ENCODE measurements around the gene PRKAG2.

PRKAG2 gene

DNA sequence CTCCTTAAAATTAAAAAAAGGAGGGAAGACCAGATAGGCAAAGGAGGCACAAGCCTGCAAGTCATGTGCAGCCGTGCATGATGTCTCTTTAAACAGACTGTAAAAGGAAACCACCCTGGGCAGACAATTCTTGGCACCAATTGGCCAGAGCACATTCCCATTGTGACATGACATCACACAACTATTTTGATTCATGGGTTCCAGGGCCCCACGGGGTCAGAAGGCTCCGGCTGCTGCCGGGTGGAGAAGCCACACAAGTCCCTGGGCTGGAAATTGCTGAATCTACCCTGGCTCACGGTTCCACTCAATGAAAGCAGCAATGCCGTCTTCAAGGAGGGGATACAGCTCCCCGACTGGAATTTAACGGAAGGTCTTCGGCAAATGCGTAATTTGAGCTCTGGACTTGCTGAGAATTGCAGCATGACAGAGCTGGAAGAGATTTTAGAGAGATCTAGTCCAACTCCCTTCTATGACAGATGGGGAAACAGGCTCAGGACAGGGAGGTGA is 140.5 kb downstream of the PRKAG2 start:
- DNase-seq, result peak; percentile 100
- in situ Hi-C loops (cut with HindIII; ENCODE audit: low pct_ligation_motif_present, low pct_unique_long_range_greater_than_20kb, low sequenced_read_pairs), result no loop called here

GRCh38 chr7:151735851-151736402 is 141.0 kb downstream of the PRKAG2 start:
- DNase-seq, result no peak
- in situ Hi-C loops (cut with HindIII; ENCODE audit: low pct_ligation_motif_present, low pct_unique_long_range_greater_than_20kb, low sequenced_read_pairs), result no loop called here

DNA sequence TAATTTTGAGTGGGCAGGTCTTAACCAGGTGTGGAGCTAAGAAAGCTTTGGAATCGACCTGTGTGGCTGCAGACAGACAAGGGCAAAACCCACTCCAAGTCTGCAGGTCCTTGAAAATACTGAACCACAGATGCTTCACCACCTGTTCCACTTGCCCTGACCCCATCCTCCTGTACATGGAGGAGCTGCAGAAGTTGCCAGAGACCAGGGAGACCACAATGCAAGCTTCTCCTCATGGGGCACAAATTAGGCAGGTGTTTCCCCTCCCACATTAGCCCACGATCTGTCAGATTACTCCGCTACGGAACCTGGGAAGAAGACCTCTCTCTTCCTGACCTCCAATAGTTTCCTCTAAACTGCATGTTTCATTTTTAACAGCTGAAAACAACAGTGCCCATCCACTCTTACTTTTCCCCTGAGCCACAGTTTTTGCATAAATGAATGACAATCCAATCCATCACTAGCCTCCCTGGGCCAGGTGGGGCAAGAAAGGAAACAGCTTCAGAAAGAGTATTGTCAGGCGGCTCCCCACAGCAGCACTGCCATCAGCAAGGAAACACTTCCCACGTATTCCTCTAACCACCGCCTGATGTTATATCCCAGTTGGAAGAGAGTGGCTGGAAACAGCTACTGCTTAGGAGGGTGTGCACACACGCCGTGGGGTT is 141.6 kb downstream of the PRKAG2 start:
- in situ Hi-C loops (cut with HindIII; ENCODE audit: low pct_ligation_motif_present, low pct_unique_long_range_greater_than_20kb, low sequenced_read_pairs), result no loop called here
- no peak for DNase-seq

GRCh38 chr7:151732834-151733592 is 143.9 kb downstream of the PRKAG2 start:
- in situ Hi-C loops (cut with HindIII; ENCODE audit: low pct_ligation_motif_present, low pct_unique_long_range_greater_than_20kb, low sequenced_read_pairs), result no loop called here
- no peak for DNase-seq

DNA sequence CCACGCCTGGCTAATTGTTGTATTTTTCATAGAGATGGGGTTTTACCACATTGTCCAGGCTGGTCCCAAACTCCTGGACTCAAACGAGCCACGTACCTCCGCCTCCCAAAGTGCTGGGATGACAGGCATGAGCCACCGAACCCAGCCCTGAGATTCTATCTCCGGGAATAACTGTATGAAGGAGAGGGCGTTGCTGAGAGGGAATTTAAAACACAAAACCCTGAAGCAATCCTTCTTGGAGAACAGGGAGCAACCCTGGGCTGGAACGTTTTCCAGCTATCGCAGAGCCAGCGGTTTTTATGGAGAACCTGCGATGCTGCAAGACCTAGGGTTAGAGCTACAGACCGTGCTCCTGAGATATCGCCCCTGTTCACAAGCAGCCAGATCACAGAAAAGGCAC is 144.6 kb downstream of the PRKAG2 start:
- in situ Hi-C loops (cut with HindIII; ENCODE audit: low pct_ligation_motif_present, low pct_unique_long_range_greater_than_20kb, low sequenced_read_pairs), result no loop called here
- DNase-seq, result no peak

DNA sequence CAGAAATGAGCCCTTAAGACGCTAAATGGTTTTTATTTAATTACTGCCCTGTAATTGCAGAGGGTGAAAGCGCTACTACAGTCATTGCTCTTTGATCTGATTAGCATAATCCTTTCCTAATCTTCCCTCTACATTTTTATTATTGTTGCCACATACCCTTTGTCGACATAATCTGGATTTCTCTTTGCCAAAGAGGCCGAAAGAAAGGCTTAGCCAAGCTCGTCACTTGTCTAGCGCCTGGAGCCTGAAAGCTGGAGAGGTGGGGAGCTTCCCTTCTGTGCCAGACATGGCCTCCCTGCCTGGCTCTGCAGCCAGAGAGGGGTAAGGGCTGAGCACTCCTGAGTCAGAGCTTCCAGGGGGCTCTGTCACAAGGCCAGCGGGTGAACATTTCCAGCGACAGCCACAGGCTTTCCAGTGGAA is 145.9 kb downstream of the PRKAG2 start:
- in situ Hi-C loops (cut with HindIII; ENCODE audit: low pct_ligation_motif_present, low pct_unique_long_range_greater_than_20kb, low sequenced_read_pairs), result no loop called here
- DNase-seq, result no peak

DNA sequence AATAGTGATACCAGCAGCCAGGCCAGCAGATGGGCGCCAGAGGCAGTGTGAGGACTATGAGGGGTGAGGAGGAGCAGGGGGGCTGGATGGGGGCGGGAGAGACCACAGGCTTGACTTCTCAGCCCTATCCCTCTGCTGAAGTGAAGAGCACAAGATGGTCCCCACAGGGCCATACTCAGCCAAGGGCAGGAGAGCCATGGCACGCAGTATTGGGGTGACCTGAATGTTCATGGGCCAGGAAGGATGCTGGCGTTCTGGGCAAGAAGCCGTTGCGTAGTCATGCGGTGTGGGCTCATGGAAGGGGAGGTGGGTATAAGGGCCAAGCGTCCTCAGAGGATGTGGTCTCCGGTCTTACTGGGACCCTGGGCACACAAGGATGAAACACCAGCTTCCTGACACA is 146.3 kb downstream of the PRKAG2 start:
- in situ Hi-C loops (cut with HindIII; ENCODE audit: low pct_ligation_motif_present, low pct_unique_long_range_greater_than_20kb, low sequenced_read_pairs), result no loop called here
- DNase-seq, result no peak

DNA sequence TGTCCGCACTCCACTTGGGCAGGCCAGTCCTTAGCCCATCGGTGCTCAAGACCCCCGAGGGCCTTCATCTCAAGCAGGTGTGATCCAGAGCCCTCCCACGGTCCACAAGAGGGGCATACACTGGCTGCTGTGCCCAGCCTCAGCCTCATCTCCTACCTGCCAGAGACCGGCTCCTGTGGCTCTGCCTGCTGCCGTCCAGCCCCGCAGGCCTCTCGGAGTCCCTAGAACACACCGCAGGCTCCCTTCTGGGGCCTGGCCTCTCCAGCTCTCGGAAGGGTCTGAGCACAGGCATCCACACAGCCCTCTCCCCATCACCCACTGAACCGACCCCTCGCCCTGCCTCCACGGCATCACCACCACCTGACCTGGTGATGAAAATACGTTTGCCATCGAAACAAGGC is 147.4 kb downstream of the PRKAG2 start:
- in situ Hi-C loops (cut with HindIII; ENCODE audit: low pct_ligation_motif_present, low pct_unique_long_range_greater_than_20kb, low sequenced_read_pairs), result no loop called here
- DNase-seq, result no peak

DNA sequence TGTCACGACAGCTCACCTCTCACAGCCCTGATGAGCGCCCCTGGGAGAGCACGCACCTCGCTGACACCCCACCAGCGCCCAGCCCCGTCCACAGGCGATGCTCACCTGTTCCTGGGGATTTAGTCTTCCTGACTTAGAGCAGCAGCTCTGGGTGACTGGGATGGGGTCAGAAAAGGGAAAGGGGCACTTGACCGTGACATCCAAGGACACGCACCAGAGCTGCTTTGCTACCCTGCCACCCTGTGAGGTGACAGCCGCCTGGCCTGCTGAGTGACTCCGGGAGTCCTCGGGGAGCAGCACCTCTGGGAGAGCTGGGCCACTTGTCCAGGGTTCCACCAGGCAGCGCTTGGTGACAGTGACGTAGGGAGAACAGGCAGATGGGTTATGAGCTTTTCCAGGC is 148.2 kb downstream of the PRKAG2 start:
- in situ Hi-C loops (cut with HindIII; ENCODE audit: low pct_ligation_motif_present, low pct_unique_long_range_greater_than_20kb, low sequenced_read_pairs), result no loop called here
- DNase-seq, result no peak

GRCh38 chr7:151728286-151728660 is 148.6 kb downstream of the PRKAG2 start:
- no peak for DNase-seq
- in situ Hi-C loops (cut with HindIII; ENCODE audit: low pct_ligation_motif_present, low pct_unique_long_range_greater_than_20kb, low sequenced_read_pairs), result no loop called here

- in situ Hi-C loops (cut with HindIII; ENCODE audit: low pct_ligation_motif_present, low pct_unique_long_range_greater_than_20kb, low sequenced_read_pairs), result no loop called here
- peak; percentile 100 for DNase-seq
These were observed 149.2 kb downstream of the PRKAG2 start for GRCh38 chr7:151727579-151728285.

DNA sequence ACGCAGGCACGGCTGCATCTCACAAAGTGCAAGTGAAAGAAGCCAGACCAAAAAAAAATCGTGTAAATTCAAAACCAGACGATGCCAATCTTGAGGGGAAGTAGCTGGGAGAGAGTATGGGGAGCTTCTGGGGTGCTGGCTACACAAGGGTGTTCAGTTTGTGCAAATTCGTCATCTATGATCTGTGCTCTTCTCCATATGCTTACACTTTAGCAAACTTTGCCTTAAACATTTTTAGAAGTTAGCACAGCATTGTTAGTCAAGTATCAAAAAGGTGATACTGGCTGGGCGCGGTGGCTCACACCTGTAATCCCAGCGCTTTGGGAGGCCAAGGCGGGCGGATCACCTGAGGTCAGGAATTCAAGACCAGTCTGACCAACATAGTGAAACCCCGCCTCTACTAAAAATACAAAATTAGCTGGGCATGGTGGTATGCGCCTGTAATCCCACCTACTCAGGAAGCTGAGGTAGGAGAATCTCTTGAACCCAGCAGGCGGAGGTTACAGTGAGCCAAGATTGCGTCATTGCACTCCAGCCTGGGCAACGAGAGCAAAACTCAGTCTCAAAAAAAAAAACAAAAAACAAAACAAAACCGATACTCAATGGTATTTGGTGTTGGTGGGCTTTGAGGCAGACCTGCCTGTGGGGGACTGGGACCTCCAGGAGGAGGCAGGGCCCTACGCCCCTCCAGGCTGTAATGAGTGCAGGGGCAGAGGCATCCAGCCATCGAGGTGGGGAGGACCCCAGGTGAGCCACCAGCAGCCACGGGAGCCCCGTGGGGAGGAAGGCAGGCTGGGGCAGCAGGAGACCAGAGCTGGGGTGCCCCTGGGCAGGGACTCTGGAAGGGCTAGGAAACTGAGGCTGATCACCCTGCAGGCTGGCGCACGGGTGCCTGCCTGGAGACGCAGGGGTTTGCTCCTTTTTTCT is 150.0 kb downstream of the PRKAG2 start:
- in situ Hi-C loops (cut with HindIII; ENCODE audit: low pct_ligation_motif_present, low pct_unique_long_range_greater_than_20kb, low sequenced_read_pairs), result no loop called here
- DNase-seq, result no peak

DNA sequence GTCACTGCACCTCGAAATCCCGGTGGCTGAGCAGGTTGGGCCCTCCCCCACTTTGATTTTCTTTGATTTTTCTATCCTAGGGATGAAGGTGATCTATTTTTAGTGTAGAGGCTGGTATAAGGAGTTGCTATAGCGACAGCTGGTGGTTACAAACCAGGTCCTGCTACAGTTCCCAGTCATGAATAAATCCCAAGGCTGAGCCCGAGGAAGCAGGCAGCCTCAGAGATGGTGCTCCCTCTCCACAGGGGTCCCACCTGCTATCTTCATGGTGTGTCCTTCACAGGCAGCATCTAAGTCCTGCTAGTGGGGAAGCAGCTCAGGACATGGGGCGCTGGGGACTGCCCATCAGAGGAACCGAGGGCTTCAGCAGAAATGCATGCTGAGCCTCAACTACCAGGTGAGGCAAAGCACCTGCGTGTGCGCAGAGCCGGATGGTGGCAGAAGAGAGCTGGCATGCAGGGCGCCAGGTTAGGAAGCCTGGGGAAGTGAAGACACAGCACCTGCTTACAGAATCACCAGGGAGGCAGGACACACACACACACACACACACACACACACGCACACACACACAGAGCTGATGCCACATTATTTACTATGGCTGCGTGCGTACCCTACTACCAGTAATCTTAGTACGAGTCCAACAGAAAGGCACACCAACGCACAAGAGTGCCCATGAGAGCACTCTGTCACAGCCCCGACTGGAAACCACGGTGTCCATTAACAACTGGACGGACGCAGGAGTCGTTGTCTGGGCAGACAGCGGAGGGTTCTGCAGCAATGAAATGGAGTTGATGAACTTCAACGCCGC is 150.9 kb downstream of the PRKAG2 start:
- no peak for DNase-seq
- in situ Hi-C loops (cut with HindIII; ENCODE audit: low pct_ligation_motif_present, low pct_unique_long_range_greater_than_20kb, low sequenced_read_pairs), result no loop called here

- in situ Hi-C loops (cut with HindIII; ENCODE audit: low pct_ligation_motif_present, low pct_unique_long_range_greater_than_20kb, low sequenced_read_pairs), result no loop called here
- no peak for DNase-seq
These were observed 151.9 kb downstream of the PRKAG2 start for GRCh38 chr7:151724920-151725584.

DNA sequence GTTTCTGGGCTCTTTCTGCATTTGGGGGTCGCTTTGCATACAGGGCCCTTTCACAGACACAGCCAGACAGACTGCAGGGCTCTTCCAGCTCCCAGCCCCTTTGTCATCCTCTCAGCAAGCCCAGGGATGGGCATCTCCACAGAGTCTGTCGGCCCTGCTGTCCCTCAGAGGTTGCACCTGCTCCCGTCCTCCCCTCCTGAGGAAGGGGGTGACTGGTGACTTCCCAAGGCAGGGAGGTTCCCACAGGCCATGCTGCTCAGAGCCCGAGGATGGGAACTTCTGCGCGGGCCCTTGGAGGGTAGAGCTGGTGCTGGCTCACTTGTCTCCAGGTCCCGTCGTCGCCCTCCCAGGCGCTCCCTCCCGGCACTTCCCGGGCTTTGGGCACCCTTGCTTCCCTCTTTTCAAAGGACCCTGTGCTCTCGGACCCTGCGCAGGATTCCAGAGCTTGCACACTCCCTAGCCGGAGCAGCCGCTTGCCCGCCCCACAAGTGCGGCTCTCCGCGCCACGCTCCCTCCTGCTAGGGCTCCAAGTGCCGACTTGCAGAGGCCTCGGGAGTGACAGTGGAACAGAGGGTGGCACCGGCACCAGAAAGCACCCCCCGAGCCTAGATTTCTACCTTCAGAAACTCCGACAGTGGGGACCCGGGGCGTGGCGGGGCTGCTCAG is 152.5 kb downstream of the PRKAG2 start:
- no peak for DNase-seq
- in situ Hi-C loops (cut with HindIII; ENCODE audit: low pct_ligation_motif_present, low pct_unique_long_range_greater_than_20kb, low sequenced_read_pairs), result no loop called here

DNA sequence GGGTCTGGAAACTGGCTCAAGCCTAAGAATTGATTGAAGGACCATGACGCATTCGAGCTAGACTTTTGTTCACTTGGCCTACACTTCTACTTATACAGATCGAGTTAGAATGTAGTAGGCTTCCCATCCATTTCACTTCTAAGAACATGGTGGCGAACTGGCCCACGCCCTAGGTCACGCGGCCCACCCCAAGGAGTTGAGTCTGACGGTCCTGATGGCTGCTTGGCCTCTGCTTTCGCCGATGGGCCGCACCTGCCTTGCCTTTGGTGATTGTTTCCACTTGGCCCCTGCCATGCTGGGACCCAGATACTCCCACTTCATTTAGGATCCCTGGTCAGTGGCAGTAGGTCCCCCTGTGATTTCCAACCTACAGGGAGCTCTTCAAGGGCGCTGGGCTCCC is 153.6 kb downstream of the PRKAG2 start:
- in situ Hi-C loops (cut with HindIII; ENCODE audit: low pct_ligation_motif_present, low pct_unique_long_range_greater_than_20kb, low sequenced_read_pairs), result no loop called here

GRCh38 chr7:151722533-151722932 is 154.4 kb downstream of the PRKAG2 start:
- in situ Hi-C loops (cut with HindIII; ENCODE audit: low pct_ligation_motif_present, low pct_unique_long_range_greater_than_20kb, low sequenced_read_pairs), result no loop called here
- no peak for DNase-seq

More for the DNA sequence above, 153.6 kb downstream of the PRKAG2 start:
- no peak for DNase-seq
